Measurements from ENCODE around the gene RALY.

DNA sequence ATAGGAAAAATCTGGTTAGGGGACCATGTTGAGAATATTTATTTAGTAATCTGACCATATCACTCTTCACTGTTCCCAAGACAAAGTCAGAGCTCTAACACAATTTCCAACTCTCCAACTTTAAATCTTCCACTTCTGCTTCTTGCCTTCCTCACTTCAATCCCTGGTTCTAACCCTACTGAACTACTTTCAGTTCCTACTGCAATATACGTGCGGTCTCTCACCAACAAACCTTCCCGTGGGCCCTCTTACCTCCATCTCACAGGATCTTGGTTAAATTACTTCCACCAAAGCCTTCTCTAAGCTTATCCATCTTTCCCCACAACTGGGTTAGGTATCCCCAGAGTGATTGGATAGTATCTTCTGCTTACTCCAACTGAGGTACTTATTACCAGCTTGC lies 110.3 kb downstream of the RALY start:
- no peak for TF ChIP-seq POLR2A (IDR thresholded peaks at IDR 0.05)
- TF ChIP-seq, protein P1, sequence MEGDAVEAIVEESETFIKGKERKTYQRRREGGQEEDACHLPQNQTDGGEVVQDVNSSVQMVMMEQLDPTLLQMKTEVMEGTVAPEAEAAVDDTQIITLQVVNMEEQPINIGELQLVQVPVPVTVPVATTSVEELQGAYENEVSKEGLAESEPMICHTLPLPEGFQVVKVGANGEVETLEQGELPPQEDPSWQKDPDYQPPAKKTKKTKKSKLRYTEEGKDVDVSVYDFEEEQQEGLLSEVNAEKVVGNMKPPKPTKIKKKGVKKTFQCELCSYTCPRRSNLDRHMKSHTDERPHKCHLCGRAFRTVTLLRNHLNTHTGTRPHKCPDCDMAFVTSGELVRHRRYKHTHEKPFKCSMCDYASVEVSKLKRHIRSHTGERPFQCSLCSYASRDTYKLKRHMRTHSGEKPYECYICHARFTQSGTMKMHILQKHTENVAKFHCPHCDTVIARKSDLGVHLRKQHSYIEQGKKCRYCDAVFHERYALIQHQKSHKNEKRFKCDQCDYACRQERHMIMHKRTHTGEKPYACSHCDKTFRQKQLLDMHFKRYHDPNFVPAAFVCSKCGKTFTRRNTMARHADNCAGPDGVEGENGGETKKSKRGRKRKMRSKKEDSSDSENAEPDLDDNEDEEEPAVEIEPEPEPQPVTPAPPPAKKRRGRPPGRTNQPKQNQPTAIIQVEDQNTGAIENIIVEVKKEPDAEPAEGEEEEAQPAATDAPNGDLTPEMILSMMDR (IDR thresholded peaks at IDR 0.05): no peak
